CD4-positive, CD25-positive, alpha-beta regulatory T cell (primary cell): ENCODE data around the gene MVK. TPM values are rescaled to one million over a fixed set of nuclear protein-coding genes. Genes with fewer than 3 reads are reported as not detected.

ENCODE experiments used
- ATAC-seq, 2 donors: fragments of 150-1000 bp; cut with Tn5 transposase; one replicate each; pipeline ENCODE4 v1.10.0; 2021; ENCODE audit warnings: low read depth in 2 of 2, moderate number of reproducible peaks in 2 of 2, moderate library complexity in 1 of 2
- DNase-seq, 3 donors: peaks; one replicate each; pipeline versions ENCODE4 v3.0.0 to v3.0.0-alpha.2; 2012 to 2022; ENCODE audit warnings: mixed read lengths in 1 of 3
- H3K27ac ChIP-seq: one replicate; pipeline ENCODE4 v1.7.0; 2013; ENCODE audit warnings: mild to moderate bottlenecking, low read length; ENCODE audit not compliant: insufficient read depth, poor library complexity, severe bottlenecking
- H3K27me3 ChIP-seq: one replicate; pipeline ENCODE4 v1.7.0; 2013; ENCODE audit warnings: low read length; ENCODE audit not compliant: control insufficient read depth, insufficient read depth
- H3K36me3 ChIP-seq: one replicate; pipeline ENCODE4 v1.7.0; 2013; ENCODE audit warnings: mild to moderate bottlenecking, low read length, moderate library complexity; ENCODE audit not compliant: control insufficient read depth, insufficient read depth
- H3K4me1 ChIP-seq: 2 replicates; pipeline ENCODE4 v1.7.0; 2013; ENCODE audit warnings: mild to moderate bottlenecking, low read length; ENCODE audit not compliant: insufficient read depth, control insufficient read depth, poor library complexity, severe bottlenecking
- H3K4me3 ChIP-seq: one replicate; pipeline ENCODE4 v1.7.0; 2013; ENCODE audit warnings: low read depth, mild to moderate bottlenecking, low read length, moderate library complexity
- H3K9me3 ChIP-seq, 2 experiments: 1 replicate in 1 of 2; 2 replicates in 1 of 2; pipeline ENCODE4 v1.7.0; 2013; ENCODE audit warnings: low read length in 2 of 2, mild to moderate bottlenecking in 1 of 2, moderate library complexity in 1 of 2; ENCODE audit not compliant: control insufficient read depth in 2 of 2
- H3K27ac Mint-ChIP-seq, 3 donors: one replicate each; pipeline ENCODE4 v1.8.0; 2020 to 2022; ENCODE audit warnings: mild to moderate bottlenecking in 3 of 3, mixed read lengths in 3 of 3, moderate library complexity in 2 of 3
- H3K27me3 Mint-ChIP-seq: one replicate; pipeline ENCODE4 v1.8.0; 2022; ENCODE audit warnings: mild to moderate bottlenecking, mixed read lengths
- H3K36me3 Mint-ChIP-seq: one replicate; pipeline ENCODE4 v1.8.0; 2020; ENCODE audit warnings: mixed read lengths
- H3K4me1 Mint-ChIP-seq, 4 donors: one replicate each; pipeline ENCODE4 v1.8.0; 2020 to 2022; ENCODE audit warnings: mixed read lengths in 4 of 4, mild to moderate bottlenecking in 1 of 4
- H3K4me3 Mint-ChIP-seq, 4 donors: one replicate each; pipeline ENCODE4 v1.8.0; 2020 to 2022; ENCODE audit warnings: mild to moderate bottlenecking in 4 of 4, mixed read lengths in 4 of 4, moderate library complexity in 3 of 4
- H3K9me3 Mint-ChIP-seq, 7 donors: one replicate each; pipeline ENCODE4 v1.8.0; 2020 to 2022; ENCODE audit warnings: mixed read lengths in 7 of 7, mild to moderate bottlenecking in 3 of 7, moderate library complexity in 2 of 7
- polyA plus RNA-seq, 4 donors: library from polyadenylated mRNA; unstranded; fragments of 300-500 nt; fragmentation: Illumina TruSeq; gene quantifications; one replicate each; pipeline ENCODE4 v1.2.3, GENCODE V29; 2021
- total RNA-seq: library from RNA; stranded (reverse); gene quantifications from one replicate; pipeline ENCODE4 v1.2.3, GENCODE V29; 2022

MVK gene
- total and polyA plus RNA-seq, 5 donors from 2014 or later = 2.2 to 16.2 (median 3.8) TPM

DNA sequence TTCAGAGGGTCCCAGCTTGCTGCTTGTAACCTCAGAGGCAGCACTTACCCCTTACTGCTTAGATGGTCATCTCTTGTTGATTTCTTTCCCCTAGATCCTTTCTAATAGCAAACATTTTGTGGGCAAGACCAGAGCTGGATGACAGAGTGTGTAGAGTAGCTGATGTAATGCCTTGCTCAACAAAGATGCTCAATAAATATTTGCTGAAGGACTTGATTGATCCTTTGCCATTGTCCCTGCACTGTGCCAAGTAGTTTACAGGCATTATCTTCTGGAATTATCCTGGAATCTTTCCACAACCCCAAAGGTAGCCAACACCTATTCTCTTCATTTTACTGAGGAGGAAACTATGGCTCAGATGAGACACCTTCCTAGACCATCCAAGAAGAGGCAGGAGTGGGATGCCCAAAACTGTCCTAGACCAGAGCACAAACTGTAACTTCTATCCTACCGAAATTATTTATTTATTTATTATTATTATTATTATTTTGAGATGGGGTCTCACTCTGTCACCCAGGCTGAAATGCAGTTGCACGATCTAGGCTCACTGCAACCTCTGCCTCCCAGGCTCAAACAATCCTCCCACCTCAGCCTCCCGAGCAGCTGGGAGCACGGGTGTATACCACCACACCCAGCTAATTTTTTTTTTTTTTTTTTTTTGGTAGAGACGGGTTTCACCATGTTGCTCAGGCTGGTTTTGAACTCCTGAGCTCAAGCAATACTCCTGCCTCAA lies 1.7 kb upstream of the MVK start:
- no peak for DNase-seq
- Histone ChIP-seq H3K4me1 (peaks cover 10% of the 10 kb centered on the region), H3K36me3 (peaks cover 10% of the 10 kb centered on the region), H3K4me3 (no peak overlapping the region), H3K9me3 (no peaks in the 10 kb centered on the region), H3K27ac (peak overlapping the region; percentile 45), H3K27me3 (no peaks in the 10 kb centered on the region)
- ATAC-seq = no peak
- Mint-ChIP-seq H3K4me3 (peak overlapping the region in 2 of 4 donors; percentile 48 to 92), H3K9me3 (no peaks in the 10 kb centered on the region), H3K4me1 (peaks cover 5 to 32% (median 24%) of the 10 kb centered on the region in 4 donors), H3K36me3 (peaks cover 16% of the 10 kb centered on the region), H3K27ac (peak overlapping the region in 2 of 3 donors; percentile 6 to 97), H3K27me3 (no peaks in the 10 kb centered on the region)

DNA sequence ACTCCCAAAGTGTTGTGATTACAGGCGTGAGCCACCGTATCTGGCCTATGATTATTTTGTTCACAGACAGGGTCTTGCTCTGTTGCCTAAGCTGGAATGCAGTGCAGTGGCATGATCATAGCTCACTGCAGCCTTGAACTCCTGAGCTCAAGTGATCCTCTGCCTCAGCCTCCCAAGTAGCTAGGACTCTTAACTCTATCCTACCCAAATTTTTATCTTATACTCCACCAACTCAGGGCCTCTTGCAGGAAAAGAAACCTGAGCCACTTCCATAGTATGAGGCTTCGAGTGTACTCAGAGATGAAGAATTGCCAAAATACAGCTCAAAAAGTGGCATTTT lies 1.1 kb upstream of the MVK start:
- peak overlapping the region; percentile 84 to 97 (median 96) for H3K27ac Mint-ChIP-seq
- DNase-seq (no peak), ATAC-seq (no peak)
- Histone ChIP-seq H3K27me3 (no peaks in the 10 kb centered on the region), H3K4me1 (peaks cover 10% of the 10 kb centered on the region), H3K9me3 (no peaks in the 10 kb centered on the region), H3K36me3 (peaks cover 15% of the 10 kb centered on the region), H3K4me3 (peak overlapping the region; percentile 57), H3K27ac (peak overlapping the region; percentile 92)
- H3K4me3 Mint-ChIP-seq = peak overlapping the region; percentile 92 to 97 (median 93)
- peaks cover 5 to 32% (median 24%) of the 10 kb centered on the region in 4 donors for H3K4me1 Mint-ChIP-seq
- no peaks in the 10 kb centered on the region for H3K27me3 Mint-ChIP-seq
- peaks cover 19% of the 10 kb centered on the region for H3K36me3 Mint-ChIP-seq
- no peaks in the 10 kb centered on the region for H3K9me3 Mint-ChIP-seq

GRCh38 chr12:109573914-109574244 lies 285 bp downstream of the MVK start:
- Histone ChIP-seq H3K36me3 (peaks cover 20% of the 10 kb centered on the region), H3K4me1 (peaks cover 10% of the 10 kb centered on the region), H3K9me3 (no peaks in the 10 kb centered on the region), H3K4me3 (peak overlapping the region; percentile 95), H3K27ac (peak overlapping the region; percentile 92), H3K27me3 (no peaks in the 10 kb centered on the region)
- peak overlapping the region; percentile 84 to 97 (median 96) for H3K27ac Mint-ChIP-seq
- ATAC-seq (no peak), DNase-seq (no peak)
- H3K4me3 Mint-ChIP-seq = peak overlapping the region; percentile 92 to 97 (median 93)
- H3K36me3 Mint-ChIP-seq = peaks cover 22% of the 10 kb centered on the region
- H3K4me1 Mint-ChIP-seq = peaks cover 5 to 32% (median 24%) of the 10 kb centered on the region in 4 donors
- H3K27me3 Mint-ChIP-seq = no peaks in the 10 kb centered on the region
- no peaks in the 10 kb centered on the region for H3K9me3 Mint-ChIP-seq

GRCh38 chr12:109575683-109576082 lies 2.1 kb downstream of the MVK start:
- Mint-ChIP-seq H3K27me3 (no peaks in the 10 kb centered on the region), H3K9me3 (no peaks in the 10 kb centered on the region), H3K27ac (no peak overlapping the region), H3K4me3 (peak overlapping the region in 2 of 4 donors; percentile 9 to 92), H3K36me3 (peaks cover 31% of the 10 kb centered on the region), H3K4me1 (peaks cover 5 to 32% (median 24%) of the 10 kb centered on the region in 4 donors)
- Histone ChIP-seq H3K4me3 (no peak overlapping the region), H3K27me3 (no peaks in the 10 kb centered on the region), H3K27ac (no peak overlapping the region), H3K36me3 (peaks cover 29% of the 10 kb centered on the region), H3K9me3 (no peaks in the 10 kb centered on the region), H3K4me1 (peaks cover 10% of the 10 kb centered on the region)
- ATAC-seq (no peak), DNase-seq (no peak)

GRCh38 chr12:109577311-109577710 lies 3.7 kb downstream of the MVK start:
- no peak for ATAC-seq
- peaks cover 5 to 25% (median 21%) of the 10 kb centered on the region in 4 donors for H3K4me1 Mint-ChIP-seq
- H3K4me3 ChIP-seq = no peak overlapping the region
- H3K9me3 Mint-ChIP-seq = no peaks in the 10 kb centered on the region
- no peak for DNase-seq
- peaks cover 40% of the 10 kb centered on the region for H3K36me3 ChIP-seq
- H3K27me3 ChIP-seq = no peaks in the 10 kb centered on the region
- H3K36me3 Mint-ChIP-seq = peaks cover 40% of the 10 kb centered on the region
- H3K9me3 ChIP-seq = no peaks in the 10 kb centered on the region
- no peak overlapping the region for H3K27ac Mint-ChIP-seq
- H3K4me3 Mint-ChIP-seq = no peak overlapping the region
- H3K27me3 Mint-ChIP-seq = no peaks in the 10 kb centered on the region
- H3K4me1 ChIP-seq = peaks cover 10% of the 10 kb centered on the region
- no peak overlapping the region for H3K27ac ChIP-seq

GRCh38 chr12:109578330-109578927 lies 4.8 kb downstream of the MVK start:
- peaks cover 10% of the 10 kb centered on the region for H3K4me1 ChIP-seq
- ATAC-seq (no peak), DNase-seq (no peak)
- no peaks in the 10 kb centered on the region for H3K27me3 ChIP-seq
- peaks cover 0 to 17% (median 15%) of the 10 kb centered on the region in 4 donors for H3K4me1 Mint-ChIP-seq
- peaks cover 40% of the 10 kb centered on the region for H3K36me3 ChIP-seq
- no peak overlapping the region for H3K4me3 ChIP-seq
- H3K27ac Mint-ChIP-seq = no peak overlapping the region
- no peaks in the 10 kb centered on the region for H3K9me3 Mint-ChIP-seq
- H3K36me3 Mint-ChIP-seq = peaks cover 36% of the 10 kb centered on the region
- H3K9me3 ChIP-seq = no peaks in the 10 kb centered on the region
- no peak overlapping the region for H3K27ac ChIP-seq
- no peak overlapping the region for H3K4me3 Mint-ChIP-seq
- H3K27me3 Mint-ChIP-seq = no peaks in the 10 kb centered on the region

GRCh38 chr12:109579639-109580038 lies 6.0 kb downstream of the MVK start:
- no peak for ATAC-seq
- Mint-ChIP-seq H3K27ac (no peak overlapping the region), H3K4me3 (no peak overlapping the region), H3K27me3 (no peaks in the 10 kb centered on the region), H3K4me1 (peaks cover 0 to 5% (median 5%) of the 10 kb centered on the region in 4 donors), H3K36me3 (peaks cover 41% of the 10 kb centered on the region), H3K9me3 (no peaks in the 10 kb centered on the region)
- no peak for DNase-seq
- Histone ChIP-seq H3K4me3 (no peak overlapping the region), H3K9me3 (no peaks in the 10 kb centered on the region), H3K4me1 (peaks cover 2% of the 10 kb centered on the region), H3K36me3 (peaks cover 42% of the 10 kb centered on the region), H3K27me3 (no peaks in the 10 kb centered on the region), H3K27ac (no peak overlapping the region)

DNA sequence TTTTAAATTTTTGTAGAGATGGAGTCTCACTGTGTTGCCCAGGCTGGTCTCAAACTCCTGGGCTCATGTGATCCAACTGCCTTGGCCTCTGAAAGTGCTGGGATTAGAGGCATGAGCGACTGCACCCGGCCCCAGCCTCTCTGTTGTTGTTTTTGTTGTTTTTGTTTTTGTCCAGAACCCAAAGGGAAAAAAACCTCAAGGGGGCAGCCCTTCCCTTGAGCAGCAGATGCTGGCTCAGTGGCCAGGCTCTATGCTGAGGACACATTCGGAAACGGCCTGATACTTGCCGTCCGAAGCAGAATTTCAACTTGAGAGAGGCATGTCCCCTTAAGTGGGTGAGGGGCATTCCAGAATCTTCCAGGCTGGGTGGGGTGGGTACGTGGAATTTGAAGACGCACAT lies 6.7 kb downstream of the MVK start:
- H3K9me3 ChIP-seq = no peaks in the 10 kb centered on the region
- DNase-seq (no peak), ATAC-seq (no peak)
- no peaks in the 10 kb centered on the region for H3K27me3 Mint-ChIP-seq
- H3K27ac ChIP-seq = no peak overlapping the region
- H3K27me3 ChIP-seq = no peaks in the 10 kb centered on the region
- peaks cover 42% of the 10 kb centered on the region for H3K36me3 ChIP-seq
- no peaks in the 10 kb centered on the region for H3K4me1 Mint-ChIP-seq
- H3K4me1 ChIP-seq = no peaks in the 10 kb centered on the region
- H3K4me3 ChIP-seq = no peak overlapping the region
- no peaks in the 10 kb centered on the region for H3K9me3 Mint-ChIP-seq
- H3K36me3 Mint-ChIP-seq = peaks cover 41% of the 10 kb centered on the region
- no peak overlapping the region for H3K27ac Mint-ChIP-seq
- H3K4me3 Mint-ChIP-seq = no peak overlapping the region
